Activated gamma-delta T cell treated with Interleukin-2 at 50 U/mL for 16 hours (primary cell): Measurements from ENCODE around the gene PKP3.

ENCODE experiments used
- DNase-seq: peaks from one replicate; pipeline ENCODE4 v3.0.0-alpha.2; 2020

PKP3 gene

DNA sequence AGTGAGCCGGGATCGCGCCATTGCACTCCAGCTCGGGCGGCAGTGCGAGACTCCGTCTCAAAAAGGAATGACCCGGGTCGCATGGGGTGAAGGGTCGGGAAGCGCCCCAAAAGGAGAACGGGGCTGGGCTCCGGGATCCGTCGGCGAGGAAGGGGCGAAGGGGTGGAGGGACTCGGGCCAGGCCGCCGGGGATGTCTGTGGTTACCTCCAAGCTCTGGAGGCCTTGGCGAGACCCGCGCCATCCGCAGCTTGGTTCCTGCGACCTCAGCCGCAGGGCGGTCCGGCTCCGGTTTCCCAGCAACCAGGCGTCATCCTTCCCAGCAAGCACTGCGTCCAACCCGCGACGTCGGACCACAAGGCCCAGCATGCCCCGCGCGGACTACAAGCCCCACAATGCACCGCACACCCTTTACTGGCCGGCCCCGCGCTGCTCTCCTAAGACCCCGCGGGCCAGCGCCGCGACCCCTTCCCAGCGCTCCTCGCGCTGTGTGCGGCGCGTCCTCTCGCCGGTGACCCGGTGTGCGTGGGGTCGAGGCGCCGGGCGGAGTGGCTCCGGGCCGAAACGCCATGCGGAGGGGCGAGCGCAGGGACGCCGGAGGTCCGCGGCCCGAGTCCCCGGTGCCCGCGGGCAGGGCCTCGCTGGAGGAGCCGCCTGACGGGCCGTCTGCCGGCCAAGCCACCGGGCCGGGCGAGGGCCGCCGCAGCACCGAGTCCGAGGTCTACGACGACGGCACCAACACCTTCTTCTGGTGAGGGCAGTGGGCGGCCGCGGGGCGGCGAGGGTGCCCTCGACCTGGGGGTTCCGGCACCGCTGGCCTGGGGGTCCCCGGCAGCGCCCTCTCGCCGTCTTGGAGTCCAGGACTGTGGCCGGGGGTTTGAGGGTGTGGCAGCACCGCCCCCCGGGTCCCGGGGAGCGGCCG is 56.1 kb downstream of the PKP3 start, which contains the start of gene PTDSS2:
TSS of gene PTDSS2 (plus strand) at position 391 of the 920 bp plus-strand sequence. CDS start at position 568, 177 bp downstream.
- DNase-seq: peak; percentile 94

DNA sequence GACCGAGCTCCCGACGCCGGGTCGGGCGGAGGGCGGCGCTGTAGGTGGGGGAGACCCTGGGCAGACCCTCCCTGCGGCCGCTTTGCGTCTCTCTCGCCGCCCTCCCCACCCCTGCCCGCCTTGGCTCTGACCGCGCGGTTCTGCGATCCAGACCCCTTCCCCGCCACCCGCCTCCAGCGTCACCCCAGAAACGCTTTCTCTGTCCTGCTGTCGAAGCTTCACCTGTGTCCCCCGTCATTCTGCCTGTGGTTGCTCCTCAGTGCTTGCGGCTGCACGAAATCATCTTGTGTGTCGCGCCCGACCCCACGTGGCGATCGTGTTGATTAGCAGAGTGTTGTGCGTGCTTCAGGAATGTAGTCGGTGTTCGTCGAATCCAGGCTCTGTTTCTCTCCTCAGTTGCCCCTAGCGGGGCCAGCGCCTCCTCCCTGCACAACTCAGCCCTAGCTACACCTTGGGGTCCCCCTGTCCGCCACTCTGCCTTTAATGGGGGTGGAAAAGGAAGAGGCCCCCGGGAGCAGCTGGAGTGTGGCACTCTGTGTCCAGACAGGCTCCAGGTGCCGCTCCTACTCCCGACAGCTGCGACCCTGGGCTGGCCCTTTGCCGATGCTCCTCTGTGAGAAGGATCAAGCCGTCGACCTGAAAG is 56.9 kb downstream of the PKP3 start:
- DNase-seq: peak; percentile 81

DNA sequence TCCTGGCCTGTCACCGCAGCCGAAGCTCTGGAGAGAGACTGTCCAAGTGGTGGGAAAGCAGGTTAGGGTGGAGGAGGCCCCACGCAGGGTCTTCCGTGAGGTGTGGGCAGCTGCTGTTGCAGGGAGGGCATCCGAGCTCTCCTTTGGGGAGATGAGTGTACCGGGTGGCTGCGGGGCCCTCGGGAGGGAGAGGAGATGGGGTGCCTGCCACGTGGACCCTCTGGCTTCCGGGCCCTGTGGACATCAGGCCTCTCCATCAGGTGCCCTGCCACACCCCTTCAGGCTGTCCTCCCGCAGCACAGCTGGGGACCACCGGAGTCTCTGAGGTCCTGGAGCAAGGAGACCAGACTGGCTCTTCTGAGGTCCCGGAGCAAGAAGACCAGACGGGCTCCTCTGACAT is 57.7 kb downstream of the PKP3 start:
- no peak for DNase-seq

DNA sequence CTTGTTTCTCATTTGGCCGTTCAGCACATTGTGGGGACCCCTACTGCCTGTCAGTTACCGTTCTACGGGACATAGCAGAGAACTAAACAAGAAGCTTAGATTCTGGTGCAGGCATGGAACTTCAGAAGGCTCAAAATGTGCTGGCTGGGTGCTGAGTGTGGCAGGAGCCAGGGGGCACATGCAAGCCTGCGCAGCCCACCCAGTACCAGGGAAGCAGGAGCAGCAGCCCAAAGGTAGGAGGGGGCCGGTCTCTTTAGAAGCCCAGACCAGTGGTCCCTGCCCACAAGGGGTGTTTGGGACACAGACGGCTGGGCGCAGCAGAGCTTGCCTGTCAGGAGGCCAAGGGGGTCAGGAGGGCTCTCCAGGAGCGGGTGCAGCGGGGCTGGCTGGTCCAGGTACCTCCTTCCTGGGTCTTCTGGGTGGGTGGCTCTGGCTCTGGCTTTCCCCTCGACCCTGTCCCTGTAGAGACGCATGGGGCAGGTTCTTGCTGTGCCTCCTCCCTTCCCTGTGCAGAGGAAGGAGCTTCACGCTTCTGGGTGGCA is 58.3 kb downstream of the PKP3 start:
- no peak for DNase-seq

DNA sequence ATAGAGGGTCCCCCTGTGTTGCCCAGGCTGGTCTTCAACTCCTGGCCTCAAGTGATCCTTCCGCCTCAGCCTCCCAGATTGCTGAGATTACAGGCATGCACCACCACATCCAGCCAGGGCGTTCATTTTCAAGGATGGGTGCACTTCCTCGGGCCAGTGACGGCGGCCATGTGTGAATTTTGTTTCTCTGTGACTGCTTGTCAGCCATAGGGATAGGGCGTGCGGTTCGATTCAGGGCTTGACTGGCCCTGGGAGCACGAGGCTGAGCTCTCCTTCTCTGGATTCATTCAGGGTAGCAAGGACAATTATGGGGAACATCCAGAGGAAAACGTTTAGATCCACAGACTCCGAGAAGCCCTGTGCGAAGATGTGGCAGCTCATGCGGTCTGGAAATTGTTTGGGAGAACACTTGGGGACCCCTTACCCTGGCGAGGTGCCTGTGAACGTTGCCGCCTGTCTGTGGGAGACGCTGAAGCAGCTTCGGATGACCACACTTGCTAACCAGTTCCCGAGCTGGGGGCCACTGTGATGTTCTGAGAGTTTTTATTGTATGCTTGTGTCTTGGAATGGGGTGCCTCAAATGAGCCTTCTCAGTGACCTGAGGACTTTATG is 59.0 kb downstream of the PKP3 start:
- DNase-seq: no peak

DNA sequence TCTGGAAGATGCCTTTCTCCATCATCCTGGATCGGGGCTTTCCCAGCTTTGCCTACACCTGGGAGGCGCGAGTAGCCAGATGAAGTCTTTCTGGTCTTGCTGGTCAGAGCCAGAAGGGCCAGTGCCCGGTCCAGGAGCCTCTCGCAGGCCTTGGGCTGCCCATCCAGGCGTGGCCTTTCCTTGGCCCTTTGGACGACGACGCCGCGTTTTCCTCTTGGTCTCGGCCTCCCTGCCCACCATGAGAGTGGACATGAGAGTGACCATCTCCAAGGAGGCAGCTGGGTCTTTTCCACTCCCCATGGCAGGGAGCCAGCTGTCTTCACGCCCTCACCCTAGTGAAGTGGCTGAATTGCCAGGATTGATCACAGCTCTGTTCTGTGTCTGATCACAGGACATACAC is 59.6 kb downstream of the PKP3 start:
- no peak for DNase-seq

DNA sequence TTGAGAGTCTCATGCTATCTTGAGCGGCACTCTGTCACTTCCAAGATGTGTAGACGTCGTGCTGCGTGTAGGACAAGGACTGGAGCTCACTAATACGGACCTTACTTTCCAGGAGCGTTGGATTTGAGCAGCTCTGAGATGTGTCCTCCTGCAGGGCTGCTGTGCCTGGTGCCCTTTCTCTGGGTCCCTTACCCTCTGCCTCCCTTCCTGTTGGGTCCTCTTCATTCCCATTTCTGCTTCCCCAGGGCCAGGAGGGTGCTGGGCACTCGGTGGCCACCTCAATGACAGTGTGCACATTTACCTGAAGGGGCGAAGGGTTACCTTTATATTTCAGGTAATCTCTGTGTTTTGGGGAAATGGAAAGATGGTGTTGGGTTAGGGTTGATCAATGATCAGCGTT is 60.0 kb downstream of the PKP3 start:
- DNase-seq: no peak
